ENCODE data around the gene HYDIN. TPM values are rescaled to one million over a fixed set of nuclear protein-coding genes. Genes with fewer than 3 reads are reported as not detected.

Gene HYDIN
- polyA plus RNA-seq, 2 of the 4 experiments (the other 2 are of a cell fraction) = 0.23 to 0.41 TPM

GRCh38 chr16:71201556-71201955, 29.0 kb downstream of the HYDIN start:
- no peaks in the 10 kb centered on the region for H3K4me1 ChIP-seq
- WGBS (ENCODE audit: missing lambda C conversion rate) = 4% methylated on average over 2 of the region's 2 CpGs
- POLR2A ChIA-PET = no interaction called here
- TF ChIP-seq ZSCAN20 (CRISPR knock-in tag; IDR thresholded peaks at IDR 0.05) (no peak), ZFP36 (IDR thresholded peaks at IDR 0.05; ENCODE audit: borderline replicate concordance, partially characterized antibody) (no peak), CHD2 (IDR thresholded peaks at IDR 0.05; ENCODE audit: low read length, partially characterized antibody) (no peak), ZC3H11A (IDR thresholded peaks at IDR 0.05) (no peak), HES2 (IDR thresholded peaks at IDR 0.05) (no peak), NR3C1 (IDR thresholded peaks at IDR 0.05) (no peak)
- ATAC-seq (no peak), DNase-seq (ENCODE audit: low read depth in 1 of 2, low spot score in 1 of 2) (no peak), FAIRE-seq (no peak)
- no peaks in the 10 kb centered on the region for H3K9me3 ChIP-seq
- CTCF ChIA-PET = interaction anchor here (0.6 kb wide), 1 partner anchor 210 kb away, joined by 5 read pairs; no protein-coding TSS in a partner anchor
- no peak overlapping the region for H3K27ac ChIP-seq
- no peak overlapping the region for H3K4me3 ChIP-seq
- H3K4me2 ChIP-seq = no peak overlapping the region

- POLR2A ChIA-PET = no interaction called here
- CTCF ChIA-PET = no interaction called here
- no peak overlapping the region for H3K27ac ChIP-seq
- no peaks in the 10 kb centered on the region for H3K4me1 ChIP-seq
- DNase-seq (ENCODE audit: low read depth in 1 of 2, low spot score in 1 of 2) = no peak
- no peak for TF ChIP-seq USF2 (IDR thresholded peaks at IDR 0.05)
- no peak for TF ChIP-seq JUN (IDR thresholded peaks at IDR 0.05)
- no peak for TF ChIP-seq SREBF2 (IDR thresholded peaks at IDR 0.05)
- TF ChIP-seq NFE2L2 (conservative IDR thresholded peaks at IDR 0.05; ENCODE audit: low read length) = no peak
- no peak for TF ChIP-seq ZNF302 (CRISPR knock-in tag; IDR thresholded peaks at IDR 0.05)
- TF ChIP-seq REST (IDR thresholded peaks at IDR 0.05) = no peak
- TF ChIP-seq MAFK (IDR thresholded peaks at IDR 0.05; ENCODE audit: partially characterized antibody) = no peak
- no peak for TF ChIP-seq EP300 (IDR thresholded peaks at IDR 0.05)
- no peak for TF ChIP-seq CBX8 (IDR thresholded peaks at IDR 0.05)
- no peak for TF ChIP-seq FOSB (CRISPR knock-in tag; IDR thresholded peaks at IDR 0.05)
- no peak for TF ChIP-seq ZFP36 (IDR thresholded peaks at IDR 0.05; ENCODE audit: borderline replicate concordance, partially characterized antibody)
- TF ChIP-seq JUNB (IDR thresholded peaks at IDR 0.05) = no peak
- TF ChIP-seq RFX5 (IDR thresholded peaks at IDR 0.05) = no peak
- no peak for TF ChIP-seq ATOH8 (CRISPR knock-in tag; IDR thresholded peaks at IDR 0.05; ENCODE audit: low read depth)
- no peak for TF ChIP-seq BCL3 (IDR thresholded peaks at IDR 0.05)
- TF ChIP-seq TFCP2L1 (CRISPR knock-in tag; IDR thresholded peaks at IDR 0.05) = no peak
- TF ChIP-seq MAZ (IDR thresholded peaks at IDR 0.05; ENCODE audit: borderline replicate concordance, low read depth, low read length) = no peak
- TF ChIP-seq POLR2AphosphoS2 (conservative IDR thresholded peaks at IDR 0.05; ENCODE audit: low read length) = no peak
- FAIRE-seq = no peak
- WGBS (ENCODE audit: missing lambda C conversion rate) = 0% methylated on average over 1 of the region's 1 CpG
- H3K4me2 ChIP-seq = no peak overlapping the region
- no peak for ATAC-seq
- no peak overlapping the region for H3K4me3 ChIP-seq
- no peaks in the 10 kb centered on the region for H3K9me3 ChIP-seq
Observed at GRCh38 chr16:71201054-71201453, 29.5 kb downstream of the HYDIN start.

Data from A549 (cell line).